Neural progenitor cell (in vitro differentiated cells): Measurements from ENCODE around the gene FSTL4. TPM values are rescaled to one million over a fixed set of nuclear protein-coding genes. Genes with fewer than 3 reads are reported as not detected.

Experiments
- DNase-seq: peaks from one replicate; pipeline ENCODE4 v3.0.0-alpha.2; 2016; ENCODE audit warnings: low spot score
- H2AFZ ChIP-seq: fragments of 200-600 bp; sonication (generic); replicated peaks from 2 replicates; pipeline ENCODE4 v1.6.1; 2016; ENCODE audit warnings: antibody characterized with exemption
- H3F3A ChIP-seq: fragments of 200-600 bp; sonication (generic); 2 replicates; pipeline ENCODE4 v1.6.1; 2016; ENCODE audit warnings: antibody characterized with exemption, low read depth
- H3K27ac ChIP-seq: fragments of 200-600 bp; sonication (generic); 2 replicates; pipeline ENCODE4 v1.5.1; 2016; ENCODE audit warnings: mild to moderate bottlenecking
- H3K27me3 ChIP-seq: fragments of 200-600 bp; sonication (generic); 2 replicates; pipeline ENCODE4 v1.6.1; 2016; ENCODE audit warnings: mild to moderate bottlenecking, moderate library complexity
- H3K36me3 ChIP-seq: fragments of 200-600 bp; sonication (generic); 2 replicates; pipeline ENCODE4 v1.5.1; 2016
- H3K4me1 ChIP-seq: fragments of 200-600 bp; sonication (generic); 2 replicates; pipeline ENCODE4 v1.6.1; 2016; ENCODE audit warnings: mixed run types
- H3K4me2 ChIP-seq: fragments of 200-600 bp; sonication (generic); 2 replicates; pipeline ENCODE4 v1.6.1; 2016
- H3K4me3 ChIP-seq: fragments of 200-600 bp; sonication (generic); 2 replicates; pipeline ENCODE4 v1.5.1; 2016
- H3K79me2 ChIP-seq: fragments of 200-600 bp; sonication (generic); 2 replicates; pipeline ENCODE4 v1.6.1; 2016; ENCODE audit warnings: low read depth
- H3K9ac ChIP-seq: fragments of 200-600 bp; sonication (generic); 2 replicates; pipeline ENCODE4 v1.6.1; 2016
- H3K9me3 ChIP-seq: fragments of 200-600 bp; sonication (generic); 2 replicates; pipeline ENCODE4 v1.5.1; 2016; ENCODE audit warnings: low read depth
- H4K20me1 ChIP-seq: fragments of 200-600 bp; sonication (generic); 2 replicates; pipeline ENCODE4 v1.6.1; 2016; ENCODE audit warnings: low read depth
- H3K27ac Mint-ChIP-seq: 3 replicates; pipeline ENCODE4 v1.8.0; 2021; ENCODE audit warnings: mixed read lengths
- H3K27me3 Mint-ChIP-seq: 2 replicates; pipeline ENCODE4 v1.8.0; 2022; ENCODE audit warnings: low read depth, mild to moderate bottlenecking, inconsistent platforms, moderate library complexity, mixed read lengths; ENCODE audit not compliant: insufficient read depth
- H3K36me3 Mint-ChIP-seq: 3 replicates; pipeline ENCODE4 v1.8.0; 2021; ENCODE audit warnings: mixed read lengths
- H3K4me1 Mint-ChIP-seq: 3 replicates; pipeline ENCODE4 v1.8.0; 2021; ENCODE audit warnings: mixed read lengths
- H3K4me3 Mint-ChIP-seq: 3 replicates; pipeline ENCODE4 v1.8.0; 2021; ENCODE audit warnings: mild to moderate bottlenecking, moderate library complexity, mixed read lengths
- H3K9me3 Mint-ChIP-seq: 3 replicates; pipeline ENCODE4 v1.8.0; 2020; ENCODE audit warnings: mixed read lengths
- CTCF ChIP-seq: fragments of 200-600 bp; sonication (generic); IDR thresholded peaks from 2 replicates; pipeline ENCODE4 v1.5.1; 2017; ENCODE audit warnings: antibody characterized with exemption, mild to moderate bottlenecking
- EZH2 ChIP-seq: fragments of 200-600 bp; sonication (generic); IDR thresholded peaks from 2 replicates; pipeline ENCODE4 v1.6.1; 2017; ENCODE audit warnings: antibody characterized with exemption, mild to moderate bottlenecking, moderate library complexity
- EZH2phosphoT487 ChIP-seq: fragments of 200-600 bp; sonication (generic); IDR thresholded peaks from 2 replicates; pipeline ENCODE4 v1.6.1; 2017; ENCODE audit warnings: antibody characterized with exemption
- total RNA-seq: library from RNA; depleted of rRNA; stranded (reverse); fragments of >200 nt; gene quantifications from 2 replicates; pipeline ENCODE4 v1.2.3, GENCODE V29; 2015; ENCODE audit warnings: low replicate concordance

Gene FSTL4
- total RNA-seq, 1 donor from 2014 or later: 0.95 TPM

DNA sequence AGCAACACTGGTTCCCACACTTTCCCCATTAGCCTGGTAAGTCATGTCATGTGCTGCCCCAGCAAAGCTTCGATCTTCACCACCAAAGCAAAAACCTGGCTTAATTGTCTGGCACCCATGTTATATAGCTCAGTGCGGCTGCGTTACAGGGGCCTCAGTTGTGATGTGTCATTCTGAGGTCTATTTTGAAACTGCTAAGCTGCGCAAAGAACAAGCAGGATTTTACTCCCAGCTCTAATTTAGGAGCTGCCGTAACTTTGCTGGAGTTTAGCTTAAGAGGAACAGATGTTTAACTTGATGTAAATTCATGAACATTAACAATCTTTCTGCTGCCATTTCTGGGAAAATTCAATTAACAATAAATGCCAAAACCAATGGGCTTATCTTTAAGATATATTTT, 286.5 kb downstream of the FSTL4 start:
- Histone ChIP-seq H3K27ac (no peak overlapping the region), H3K79me2 (no peaks in the 10 kb centered on the region), H3K9me3 (no peaks in the 10 kb centered on the region), H3K4me3 (no peak overlapping the region), H3K27me3 (no peaks in the 10 kb centered on the region), H3K36me3 (no peaks in the 10 kb centered on the region), H3F3A (no peaks in the 10 kb centered on the region), H2AFZ (no peak overlapping the region), H3K4me2 (no peak overlapping the region), H4K20me1 (no peaks in the 10 kb centered on the region), H3K9ac (no peak overlapping the region), H3K4me1 (peaks cover 7% of the 10 kb centered on the region)
- DNase-seq: no peak
- no peaks in the 10 kb centered on the region for H3K36me3 Mint-ChIP-seq
- no peak for TF ChIP-seq EZH2phosphoT487
- peaks cover 2% of the 10 kb centered on the region for H3K4me1 Mint-ChIP-seq
- H3K27ac Mint-ChIP-seq: no peak overlapping the region
- peaks cover 5% of the 10 kb centered on the region for H3K27me3 Mint-ChIP-seq
- H3K4me3 Mint-ChIP-seq: no peak overlapping the region
- H3K9me3 Mint-ChIP-seq: no peaks in the 10 kb centered on the region

- Mint-ChIP-seq H3K36me3 (no peaks in the 10 kb centered on the region), H3K27ac (no peak overlapping the region), H3K27me3 (peaks cover 5% of the 10 kb centered on the region), H3K9me3 (no peaks in the 10 kb centered on the region), H3K4me1 (peaks cover 8% of the 10 kb centered on the region), H3K4me3 (no peak overlapping the region)
- no peak overlapping the region for H3K4me3 ChIP-seq
- H3K4me1 ChIP-seq: peaks cover 12% of the 10 kb centered on the region
- H3K36me3 ChIP-seq: no peaks in the 10 kb centered on the region
- no peak overlapping the region for H3K9ac ChIP-seq
- no peaks in the 10 kb centered on the region for H3K27me3 ChIP-seq
- no peak overlapping the region for H3K27ac ChIP-seq
- no peak for DNase-seq
- TF ChIP-seq EZH2phosphoT487: no peak
- TF ChIP-seq EZH2: no peak
- no peak for TF ChIP-seq CTCF
- no peak overlapping the region for H3K4me2 ChIP-seq
- H3K9me3 ChIP-seq: no peaks in the 10 kb centered on the region
- H4K20me1 ChIP-seq: no peaks in the 10 kb centered on the region
- no peaks in the 10 kb centered on the region for H3K79me2 ChIP-seq
- no peaks in the 10 kb centered on the region for H3F3A ChIP-seq
- no peak overlapping the region for H2AFZ ChIP-seq
Measured at GRCh38 chr5:133324926-133325325, 287.4 kb downstream of the FSTL4 start.

- Histone ChIP-seq H3K4me3 (no peak overlapping the region), H3K27me3 (no peaks in the 10 kb centered on the region), H3F3A (no peaks in the 10 kb centered on the region), H3K4me2 (no peak overlapping the region), H4K20me1 (no peaks in the 10 kb centered on the region), H3K36me3 (no peaks in the 10 kb centered on the region), H3K27ac (no peak overlapping the region), H3K9ac (no peak overlapping the region), H3K4me1 (peaks cover 21% of the 10 kb centered on the region), H2AFZ (no peak overlapping the region), H3K79me2 (no peaks in the 10 kb centered on the region), H3K9me3 (no peaks in the 10 kb centered on the region)
- Mint-ChIP-seq H3K4me3 (no peak overlapping the region), H3K4me1 (peaks cover 11% of the 10 kb centered on the region), H3K36me3 (no peaks in the 10 kb centered on the region), H3K27me3 (peaks cover 7% of the 10 kb centered on the region), H3K9me3 (no peaks in the 10 kb centered on the region), H3K27ac (no peak overlapping the region)
- no peak for DNase-seq
- no peak for TF ChIP-seq CTCF
- TF ChIP-seq EZH2phosphoT487: no peak
Measured at GRCh38 chr5:133323494-133324457, 288.6 kb downstream of the FSTL4 start.

GRCh38 chr5:133322743-133323142, 289.6 kb downstream of the FSTL4 start:
- peaks cover 7% of the 10 kb centered on the region for H3K27me3 Mint-ChIP-seq
- H3K4me1 ChIP-seq: peaks cover 25% of the 10 kb centered on the region
- H3K9me3 ChIP-seq: no peaks in the 10 kb centered on the region
- H3K27ac ChIP-seq: no peak overlapping the region
- no peak overlapping the region for H3K27ac Mint-ChIP-seq
- H3K9ac ChIP-seq: no peak overlapping the region
- H2AFZ ChIP-seq: no peak overlapping the region
- no peak overlapping the region for H3K4me3 ChIP-seq
- no peaks in the 10 kb centered on the region for H3K36me3 Mint-ChIP-seq
- no peak overlapping the region for H3K4me3 Mint-ChIP-seq
- H3K9me3 Mint-ChIP-seq: no peaks in the 10 kb centered on the region
- peaks cover 5% of the 10 kb centered on the region for H3F3A ChIP-seq
- DNase-seq: no peak
- no peaks in the 10 kb centered on the region for H3K36me3 ChIP-seq
- H4K20me1 ChIP-seq: no peaks in the 10 kb centered on the region
- H3K79me2 ChIP-seq: no peaks in the 10 kb centered on the region
- peaks cover 11% of the 10 kb centered on the region for H3K4me1 Mint-ChIP-seq
- H3K27me3 ChIP-seq: no peaks in the 10 kb centered on the region
- H3K4me2 ChIP-seq: no peak overlapping the region
- TF ChIP-seq CTCF (no peak), EZH2phosphoT487 (no peak), EZH2 (no peak)
